ENCODE results near the gene REXO4.
A peak's percentile ranks its signal among the peaks of the same experiment; 100 is the strongest.

REXO4 gene

DNA sequence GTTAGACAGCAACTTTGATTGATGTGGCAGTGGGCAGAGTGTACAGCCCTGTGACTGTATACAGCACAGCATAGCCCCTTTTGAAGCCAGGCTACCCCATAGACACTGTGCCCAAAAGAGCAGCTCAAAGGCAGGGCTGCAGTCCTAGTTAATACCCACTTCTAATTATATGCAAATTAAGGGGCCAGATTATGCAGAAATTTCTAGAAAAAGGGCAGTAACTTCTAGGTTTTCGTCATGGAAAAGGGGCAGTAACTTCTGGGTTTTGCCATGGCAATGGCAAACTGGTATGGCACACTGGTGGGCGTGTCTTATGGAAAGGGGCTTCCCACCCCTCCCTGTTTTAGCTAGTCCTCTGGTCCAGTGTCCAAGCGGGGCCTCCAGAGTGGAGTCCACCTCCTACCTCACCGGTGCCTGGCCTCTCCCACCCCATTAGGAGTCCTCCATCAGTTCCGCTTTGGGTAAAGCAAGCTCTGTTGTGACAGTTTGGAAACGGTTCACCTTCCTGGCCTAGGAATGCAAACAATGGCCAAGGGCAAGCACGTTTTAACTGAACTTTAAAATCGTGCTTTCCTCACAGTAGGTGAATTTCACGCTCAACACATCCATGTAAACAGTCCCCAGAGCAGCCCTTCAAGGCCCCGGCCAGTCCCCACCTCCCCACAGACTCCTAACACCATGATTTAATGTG is 10.0 kb upstream of the REXO4 start:
- Histone ChIP-seq H3K4me1 (ENCODE audit: control insufficient read depth in 2 of 2, insufficient read depth in 1 of 2, low read depth in 1 of 2, low read length in 2 of 2) (peaks cover 0 to 1% of the 10 kb centered on the region in 2 donors), H2BK120ac (ENCODE audit: low read depth, low read length) (no peak overlapping the region), H3K18ac (ENCODE audit: low read length) (peak overlapping the region; percentile 52), H3K27me3 (ENCODE audit: control insufficient read depth in 3 of 3, insufficient read depth in 3 of 3, low read depth in 1 of 3, low read length in 3 of 3) (peaks cover 0 to 19% (median 0%) of the 10 kb centered on the region in 3 experiments), H2BK12ac (ENCODE audit: low read length) (no peak overlapping the region), H4K91ac (ENCODE audit: low read depth, low read length, poor library complexity) (no peak overlapping the region), H4K8ac (ENCODE audit: low read depth, low read length) (no peak overlapping the region), H3K36me3 (replicated peaks in 1 of 2; ENCODE audit: control insufficient read depth in 2 of 2, insufficient read depth in 2 of 2, low read length in 2 of 2) (peaks cover 4 to 5% of the 10 kb centered on the region in 2 donors), H3K27ac (replicated peaks; ENCODE audit: low read length) (no peak overlapping the region), H3K4me3 (ENCODE audit: low read length in 2 of 2) (peak overlapping the region in 1 of 2 donors; percentile 33), H2AFZ (ENCODE audit: low read length) (no peak overlapping the region), H3K79me1 (ENCODE audit: low read depth, low read length) (no peaks in the 10 kb centered on the region), H2BK5ac (ENCODE audit: low read length) (no peak overlapping the region), H3K14ac (ENCODE audit: low read length) (no peak overlapping the region), H3K9ac (ENCODE audit: low read depth, low read length, poor library complexity) (no peak overlapping the region), H3K9me3 (replicated peaks in 1 of 2; ENCODE audit: control insufficient read depth in 2 of 2, insufficient read depth in 1 of 2, low read depth in 1 of 2, low read length in 2 of 2) (peaks cover 4 to 10% of the 10 kb centered on the region in 2 donors), H3K4ac (ENCODE audit: low read length) (no peak overlapping the region), H2AK5ac (ENCODE audit: low read depth, low read length) (peak overlapping the region; percentile 43), H3K4me2 (ENCODE audit: insufficient read depth, low read length, poor library complexity, severe bottlenecking) (peak overlapping the region; percentile 54), H2BK15ac (ENCODE audit: low read length) (no peak overlapping the region), H3K23ac (ENCODE audit: low read depth, low read length, poor library complexity) (no peak overlapping the region)
- no CpG with 5 or more reads among the region's 10 CpGs for WGBS, 2 donors (ENCODE audit: extremely low coverage in 2 of 2, insufficient read length in 2 of 2, insufficient replicate concordance in 1 of 2)
- DNase-seq (ENCODE audit: low spot score): no peak

DNA sequence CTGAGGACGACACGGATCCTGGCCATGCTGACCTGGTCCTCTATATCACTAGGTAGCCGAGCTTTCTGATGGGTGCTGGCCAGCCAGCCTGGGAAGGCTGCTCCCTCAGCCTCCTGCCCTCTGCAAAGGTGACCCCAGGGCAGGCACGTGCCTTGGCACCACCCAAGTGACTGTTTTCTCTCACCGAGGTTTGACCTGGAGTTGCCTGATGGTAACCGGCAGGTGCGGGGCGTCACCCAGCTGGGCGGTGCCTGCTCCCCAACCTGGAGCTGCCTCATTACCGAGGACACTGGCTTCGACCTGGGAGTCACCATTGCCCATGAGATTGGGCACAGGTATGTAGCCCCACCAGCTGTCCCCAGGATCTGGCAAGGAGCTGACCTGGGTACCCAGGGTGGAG is 8.2 kb upstream of the REXO4 start:
- Histone ChIP-seq H2AK5ac (ENCODE audit: low read depth, low read length) (no peak overlapping the region), H4K91ac (ENCODE audit: low read depth, low read length, poor library complexity) (no peak overlapping the region), H3K4ac (ENCODE audit: low read length) (no peak overlapping the region), H3K9me3 (replicated peaks in 1 of 2; ENCODE audit: control insufficient read depth in 2 of 2, insufficient read depth in 1 of 2, low read depth in 1 of 2, low read length in 2 of 2) (peaks cover 4 to 10% of the 10 kb centered on the region in 2 donors), H3K36me3 (replicated peaks in 1 of 2; ENCODE audit: control insufficient read depth in 2 of 2, insufficient read depth in 2 of 2, low read length in 2 of 2) (peaks cover 4 to 5% of the 10 kb centered on the region in 2 donors), H3K9ac (ENCODE audit: low read depth, low read length, poor library complexity) (peak overlapping the region; percentile 50), H3K4me1 (ENCODE audit: control insufficient read depth in 2 of 2, insufficient read depth in 1 of 2, low read depth in 1 of 2, low read length in 2 of 2) (peaks cover 0 to 1% of the 10 kb centered on the region in 2 donors), H3K27me3 (ENCODE audit: control insufficient read depth in 3 of 3, insufficient read depth in 3 of 3, low read depth in 1 of 3, low read length in 3 of 3) (peaks cover 0 to 19% (median 0%) of the 10 kb centered on the region in 3 experiments), H2BK120ac (ENCODE audit: low read depth, low read length) (no peak overlapping the region), H3K79me1 (ENCODE audit: low read depth, low read length) (no peaks in the 10 kb centered on the region), H3K27ac (replicated peaks; ENCODE audit: low read length) (no peak overlapping the region), H3K4me2 (ENCODE audit: insufficient read depth, low read length, poor library complexity, severe bottlenecking) (no peak overlapping the region), H2AFZ (ENCODE audit: low read length) (no peak overlapping the region), H3K18ac (ENCODE audit: low read length) (no peak overlapping the region), H2BK12ac (ENCODE audit: low read length) (no peak overlapping the region), H3K14ac (ENCODE audit: low read length) (no peak overlapping the region), H3K23ac (ENCODE audit: low read depth, low read length, poor library complexity) (peak overlapping the region; percentile 73), H3K4me3 (ENCODE audit: low read length in 2 of 2) (peak overlapping the region in 1 of 2 donors; percentile 49), H2BK5ac (ENCODE audit: low read length) (peak overlapping the region; percentile 24), H4K8ac (ENCODE audit: low read depth, low read length) (no peak overlapping the region), H2BK15ac (ENCODE audit: low read length) (peak overlapping the region; percentile 78)
- no peak for DNase-seq (ENCODE audit: low spot score)
- WGBS, 2 donors (ENCODE audit: extremely low coverage in 2 of 2, insufficient read length in 2 of 2, insufficient replicate concordance in 1 of 2): no CpG with 5 or more reads among the region's 11 CpGs

DNA sequence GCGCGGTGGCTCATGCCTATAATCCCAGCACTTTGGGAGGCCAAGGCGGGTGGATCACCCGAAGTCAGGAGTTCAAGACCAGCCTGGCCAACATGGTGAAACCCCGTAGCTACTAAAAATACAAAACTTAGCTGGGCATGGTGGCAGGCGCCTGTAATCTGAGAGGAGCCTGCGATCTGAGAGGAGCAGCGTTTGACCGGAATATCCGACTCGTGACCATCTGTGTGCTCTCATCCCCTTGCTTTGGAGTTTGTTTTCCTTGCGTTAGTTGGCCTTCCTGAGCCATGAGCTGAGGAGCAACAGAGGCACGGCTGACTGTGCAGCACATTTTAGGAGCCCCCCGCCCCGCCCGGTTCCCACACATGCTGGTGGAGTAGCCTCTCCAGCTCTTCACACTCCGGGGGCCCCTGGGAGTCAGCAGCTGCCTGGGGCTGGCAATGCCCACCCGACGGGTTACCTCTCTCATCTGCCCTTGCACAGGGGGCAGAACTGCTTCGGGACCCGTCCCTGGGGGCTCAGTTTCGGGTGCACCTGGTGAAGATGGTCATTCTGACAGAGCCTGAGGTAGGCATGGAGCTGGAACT is 7.3 kb upstream of the REXO4 start:
- no peak overlapping the region for H3K27ac ChIP-seq (replicated peaks; ENCODE audit: low read length)
- H3K18ac ChIP-seq (ENCODE audit: low read length): no peak overlapping the region
- peaks cover 4 to 8% of the 10 kb centered on the region in 2 donors for H3K9me3 ChIP-seq (replicated peaks in 1 of 2; ENCODE audit: control insufficient read depth in 2 of 2, insufficient read depth in 1 of 2, low read depth in 1 of 2, low read length in 2 of 2)
- H2BK15ac ChIP-seq (ENCODE audit: low read length): no peak overlapping the region
- H3K79me1 ChIP-seq (ENCODE audit: low read depth, low read length): no peaks in the 10 kb centered on the region
- no peak overlapping the region for H2BK120ac ChIP-seq (ENCODE audit: low read depth, low read length)
- H4K91ac ChIP-seq (ENCODE audit: low read depth, low read length, poor library complexity): no peak overlapping the region
- no peak overlapping the region for H3K14ac ChIP-seq (ENCODE audit: low read length)
- peaks cover 0 to 1% of the 10 kb centered on the region in 2 donors for H3K4me1 ChIP-seq (ENCODE audit: control insufficient read depth in 2 of 2, insufficient read depth in 1 of 2, low read depth in 1 of 2, low read length in 2 of 2)
- WGBS, 2 donors (ENCODE audit: extremely low coverage in 2 of 2, insufficient read length in 2 of 2, insufficient replicate concordance in 1 of 2): no CpG with 5 or more reads among the region's 22 CpGs
- H2AK5ac ChIP-seq (ENCODE audit: low read depth, low read length): peak overlapping the region; percentile 37
- H3K4me3 ChIP-seq (ENCODE audit: low read length in 2 of 2): no peak overlapping the region
- no peak overlapping the region for H3K23ac ChIP-seq (ENCODE audit: low read depth, low read length, poor library complexity)
- no peak overlapping the region for H2AFZ ChIP-seq (ENCODE audit: low read length)
- no peak overlapping the region for H3K4me2 ChIP-seq (ENCODE audit: insufficient read depth, low read length, poor library complexity, severe bottlenecking)
- DNase-seq (ENCODE audit: low spot score): no peak
- no peak overlapping the region for H4K8ac ChIP-seq (ENCODE audit: low read depth, low read length)
- H3K4ac ChIP-seq (ENCODE audit: low read length): no peak overlapping the region
- no peak overlapping the region for H2BK12ac ChIP-seq (ENCODE audit: low read length)
- H3K9ac ChIP-seq (ENCODE audit: low read depth, low read length, poor library complexity): no peak overlapping the region
- peaks cover 0 to 16% (median 0%) of the 10 kb centered on the region in 3 experiments for H3K27me3 ChIP-seq (ENCODE audit: control insufficient read depth in 3 of 3, insufficient read depth in 3 of 3, low read depth in 1 of 3, low read length in 3 of 3)
- peak overlapping the region; percentile 24 for H2BK5ac ChIP-seq (ENCODE audit: low read length)
- peaks cover 4 to 5% of the 10 kb centered on the region in 2 donors for H3K36me3 ChIP-seq (replicated peaks in 1 of 2; ENCODE audit: control insufficient read depth in 2 of 2, insufficient read depth in 2 of 2, low read length in 2 of 2)

DNA sequence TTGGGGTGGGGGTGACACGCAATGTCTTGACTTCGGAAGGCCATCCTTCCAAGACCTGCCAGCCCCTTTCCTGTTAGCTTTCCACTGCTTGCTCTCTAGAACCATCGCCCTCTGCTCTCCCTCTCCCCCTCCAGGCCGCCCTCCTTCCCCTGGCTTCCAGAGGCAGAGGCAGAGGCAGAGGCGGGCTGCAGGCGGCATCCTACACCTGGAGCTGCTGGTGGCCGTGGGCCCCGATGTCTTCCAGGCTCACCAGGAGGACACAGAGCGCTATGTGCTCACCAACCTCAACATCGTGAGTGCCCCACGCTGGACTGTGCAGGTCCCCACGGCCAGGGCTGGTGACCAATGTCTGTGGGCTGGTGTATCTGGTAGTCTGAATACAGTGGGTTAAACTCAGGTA is 6.4 kb upstream of the REXO4 start:
- DNase-seq (ENCODE audit: low spot score): no peak
- Histone ChIP-seq H3K14ac (ENCODE audit: low read length) (no peak overlapping the region), H3K4me1 (ENCODE audit: control insufficient read depth in 2 of 2, insufficient read depth in 1 of 2, low read depth in 1 of 2, low read length in 2 of 2) (peaks cover 0 to 1% of the 10 kb centered on the region in 2 donors), H3K27ac (replicated peaks; ENCODE audit: low read length) (no peak overlapping the region), H2BK120ac (ENCODE audit: low read depth, low read length) (no peak overlapping the region), H3K4me2 (ENCODE audit: insufficient read depth, low read length, poor library complexity, severe bottlenecking) (no peak overlapping the region), H3K79me1 (ENCODE audit: low read depth, low read length) (no peaks in the 10 kb centered on the region), H2AFZ (ENCODE audit: low read length) (no peak overlapping the region), H3K9me3 (replicated peaks in 1 of 2; ENCODE audit: control insufficient read depth in 2 of 2, insufficient read depth in 1 of 2, low read depth in 1 of 2, low read length in 2 of 2) (peaks cover 4 to 8% of the 10 kb centered on the region in 2 donors), H2BK12ac (ENCODE audit: low read length) (no peak overlapping the region), H3K9ac (ENCODE audit: low read depth, low read length, poor library complexity) (no peak overlapping the region), H3K23ac (ENCODE audit: low read depth, low read length, poor library complexity) (no peak overlapping the region), H3K18ac (ENCODE audit: low read length) (no peak overlapping the region), H2BK5ac (ENCODE audit: low read length) (no peak overlapping the region), H2AK5ac (ENCODE audit: low read depth, low read length) (no peak overlapping the region), H2BK15ac (ENCODE audit: low read length) (no peak overlapping the region), H3K36me3 (replicated peaks in 1 of 2; ENCODE audit: control insufficient read depth in 2 of 2, insufficient read depth in 2 of 2, low read length in 2 of 2) (peaks cover 4 to 5% of the 10 kb centered on the region in 2 donors), H3K4ac (ENCODE audit: low read length) (no peak overlapping the region), H3K4me3 (ENCODE audit: low read length in 2 of 2) (no peak overlapping the region), H3K27me3 (ENCODE audit: control insufficient read depth in 3 of 3, insufficient read depth in 3 of 3, low read depth in 1 of 3, low read length in 3 of 3) (peaks cover 0 to 9% (median 0%) of the 10 kb centered on the region in 3 experiments), H4K91ac (ENCODE audit: low read depth, low read length, poor library complexity) (no peak overlapping the region), H4K8ac (ENCODE audit: low read depth, low read length) (no peak overlapping the region)
- no CpG with 5 or more reads among the region's 12 CpGs for WGBS, 2 donors (ENCODE audit: extremely low coverage in 2 of 2, insufficient read length in 2 of 2, insufficient replicate concordance in 1 of 2)
